CD4-positive, alpha-beta T cell treated with Interleukin-4 for 1 hour (primary cell): ENCODE data around the gene ZNF764.
A peak's percentile ranks its signal among the peaks of the same experiment; 100 is the strongest.
"Not testable (repeated sequence)": the region's sequence is repeated elsewhere in the genome, so short reads cannot be mapped to it uniquely, and the experiment has no call there.

ENCODE experiments used
- DNase-seq, 2 donors: peaks; one replicate each; pipeline ENCODE4 v3.0.0-alpha.2; 2020 to 2022

ZNF764 gene

DNA sequence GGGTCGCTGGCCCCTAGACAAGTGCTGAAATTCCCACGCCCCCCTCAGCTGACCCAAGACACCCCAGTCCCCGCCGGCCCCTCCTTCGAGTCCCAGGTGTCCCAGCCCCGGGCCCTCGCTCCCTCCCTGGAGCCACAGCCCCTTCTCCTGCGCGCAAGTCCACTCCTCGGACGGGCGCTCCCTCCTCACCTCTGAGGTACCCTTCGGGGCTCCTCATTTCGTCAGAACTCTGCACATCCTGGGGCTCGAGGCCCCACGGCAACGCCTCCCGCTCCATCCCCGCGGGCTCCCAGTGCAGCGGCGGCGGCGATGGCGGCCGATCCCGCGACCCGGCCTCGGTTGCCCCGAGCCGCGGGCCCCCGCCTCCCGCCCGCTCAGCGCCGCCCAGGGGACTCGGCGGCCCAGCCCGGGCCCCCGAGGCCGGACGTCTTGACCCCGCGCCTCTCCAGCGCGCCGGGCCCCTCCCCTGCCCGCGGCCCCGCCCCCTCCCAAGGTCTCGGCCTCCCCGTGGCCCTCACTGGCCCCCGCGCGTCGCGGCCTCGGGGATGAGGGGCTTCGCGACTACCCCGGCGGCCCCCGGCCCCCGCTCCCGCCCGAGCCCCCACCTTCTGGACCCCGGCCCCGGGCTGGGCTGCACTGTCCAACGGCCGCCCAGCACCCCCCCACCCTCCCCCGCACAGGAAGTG lies 31.9 kb downstream of the ZNF764 start, which contains the start of gene ZNF768:
Gene ZNF768, minus strand, starts transcription at position 430 of the 686 bp plus-strand sequence. Its CDS starts 153 bp downstream, at position 277.
- peak in 1 of 2 donors; percentile 25 for DNase-seq

DNA sequence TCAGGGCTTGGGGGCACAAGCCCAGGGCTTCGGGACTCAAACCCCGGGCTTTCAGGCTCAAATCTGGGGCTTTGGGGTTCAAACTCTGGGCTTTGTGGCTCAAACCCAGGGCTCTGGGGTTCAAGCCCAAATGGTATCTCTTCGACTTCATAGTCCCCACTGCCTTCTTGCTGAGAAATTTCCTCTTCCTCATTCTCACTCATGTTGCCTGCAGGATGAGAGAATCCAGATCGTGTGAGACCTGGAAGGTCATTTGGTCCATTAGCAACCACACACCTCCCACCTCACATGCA lies 32.4 kb downstream of the ZNF764 start:
- no peak for DNase-seq

DNA sequence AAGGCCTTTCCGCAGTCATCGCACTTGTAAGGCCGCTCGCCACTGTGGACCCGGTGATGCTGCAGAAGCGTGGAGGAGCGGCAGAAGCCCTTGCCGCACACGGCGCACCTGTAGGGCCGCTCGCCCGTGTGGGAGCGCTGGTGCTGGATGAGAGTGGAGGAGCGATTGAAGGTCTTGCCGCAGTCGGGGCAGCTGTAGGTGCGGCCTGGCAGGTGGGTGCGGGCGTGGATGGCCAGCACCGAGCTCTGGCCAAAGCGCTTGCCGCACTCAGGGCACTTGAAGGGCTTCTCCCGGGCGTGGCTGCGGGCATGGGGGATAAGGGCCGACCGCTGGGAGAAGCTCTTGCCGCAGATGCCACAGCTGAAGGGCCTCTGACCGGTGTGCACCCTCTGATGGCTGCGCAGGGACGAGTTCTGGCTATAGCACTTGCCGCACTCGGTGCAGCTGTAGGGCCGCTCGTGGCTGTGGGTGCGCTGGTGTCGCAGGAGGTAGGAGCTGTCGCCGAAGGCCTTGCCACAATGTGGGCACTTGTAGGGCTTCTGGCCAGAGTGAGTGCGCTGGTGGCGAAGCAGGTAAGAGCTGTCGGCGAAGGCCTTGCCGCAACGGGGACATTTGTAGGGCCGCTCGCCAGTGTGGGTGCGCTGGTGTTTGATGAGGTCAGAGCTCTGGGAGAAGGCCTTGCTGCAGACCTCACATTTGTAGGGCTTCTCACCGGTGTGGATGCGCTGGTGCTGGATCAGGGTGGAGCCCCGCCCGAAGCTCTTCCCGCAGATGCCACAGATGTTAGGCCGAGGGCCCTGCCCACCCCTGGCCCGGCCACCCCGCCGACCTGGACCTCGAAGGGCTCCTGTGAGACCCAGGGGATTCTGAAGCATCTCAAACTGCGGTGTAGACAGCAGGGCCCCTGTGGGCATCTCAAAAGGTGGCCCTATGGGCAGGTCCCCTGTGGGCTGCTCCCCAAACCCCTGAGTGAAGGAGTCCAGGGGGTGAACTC lies 33.3 kb downstream of the ZNF764 start:
- DNase-seq, result no peak

DNA sequence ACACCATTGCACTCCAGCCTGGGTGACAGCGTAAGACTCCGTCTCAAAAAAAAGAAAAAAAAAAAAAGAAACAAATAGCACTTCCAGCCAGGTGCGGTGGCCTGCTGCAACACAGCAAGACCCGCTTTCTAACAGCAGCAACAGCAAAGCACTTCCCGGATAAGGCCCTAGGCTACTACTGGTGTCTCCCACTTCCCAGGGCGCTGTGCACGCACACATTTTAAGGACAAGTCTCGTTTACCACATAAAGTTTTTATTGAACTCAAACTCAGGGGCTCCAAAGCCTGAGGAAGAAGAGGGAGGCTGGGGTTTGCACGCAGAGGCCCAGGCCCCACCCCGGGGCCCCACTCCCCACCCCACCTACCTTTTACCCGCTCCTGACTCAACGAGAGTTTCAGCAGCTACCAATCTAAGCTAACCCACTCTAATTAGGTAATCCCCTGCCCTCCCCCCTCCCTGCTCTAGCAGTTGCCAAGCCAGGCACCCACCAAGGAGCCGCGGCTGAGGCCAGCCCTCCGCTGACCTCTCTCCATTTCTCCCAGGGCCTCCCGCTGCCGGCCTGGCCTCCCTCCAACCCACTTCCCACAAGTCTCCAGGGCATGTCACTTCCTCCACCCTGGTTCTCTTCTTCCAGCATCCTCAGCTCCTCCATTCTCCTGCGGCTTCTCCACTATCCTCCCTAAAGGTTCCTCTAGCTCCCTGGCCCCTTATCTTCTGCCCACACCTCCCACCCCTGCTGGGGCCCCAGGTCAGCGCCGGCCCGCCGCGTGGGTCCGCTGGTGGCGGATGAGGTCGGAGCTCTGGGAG lies 34.2 kb downstream of the ZNF764 start:
- DNase-seq, result no peak

DNA sequence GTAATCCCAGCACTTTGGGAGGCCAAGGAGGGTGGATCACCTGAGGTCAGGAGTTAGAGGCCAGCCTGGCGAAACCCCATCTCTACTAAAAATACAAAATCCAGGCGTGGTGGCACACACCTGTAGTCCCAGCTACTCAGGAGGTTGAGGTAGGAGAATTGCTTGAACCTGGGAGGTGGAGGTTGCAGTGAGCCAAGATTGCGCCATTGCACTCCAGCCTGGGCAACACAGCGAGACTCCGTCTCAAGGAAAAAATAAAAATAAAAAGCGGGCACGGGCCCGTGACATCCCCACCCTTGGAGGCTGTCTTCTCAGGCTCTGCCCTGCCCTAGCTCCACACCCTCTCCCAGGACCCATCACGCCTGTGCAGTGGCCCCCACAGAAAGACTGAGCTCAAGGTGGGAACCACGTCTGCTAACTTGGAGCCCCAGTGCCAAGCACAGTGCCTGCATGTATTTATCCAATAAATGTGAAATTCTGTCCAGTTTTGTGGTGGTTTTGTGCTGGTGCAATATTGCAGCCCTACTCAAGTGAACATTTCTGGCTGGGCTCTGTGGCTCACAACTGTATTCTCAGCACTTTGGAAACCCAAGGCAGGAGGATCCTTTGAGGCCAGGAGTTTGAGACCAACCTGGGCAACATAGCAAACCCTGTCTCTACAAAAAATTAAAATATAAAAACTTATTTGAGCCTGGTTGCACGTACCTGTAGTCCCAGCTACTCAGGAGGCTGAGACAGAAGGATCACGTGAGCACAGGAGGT lies 35.3 kb downstream of the ZNF764 start:
- not testable (repeated sequence) for DNase-seq

DNA sequence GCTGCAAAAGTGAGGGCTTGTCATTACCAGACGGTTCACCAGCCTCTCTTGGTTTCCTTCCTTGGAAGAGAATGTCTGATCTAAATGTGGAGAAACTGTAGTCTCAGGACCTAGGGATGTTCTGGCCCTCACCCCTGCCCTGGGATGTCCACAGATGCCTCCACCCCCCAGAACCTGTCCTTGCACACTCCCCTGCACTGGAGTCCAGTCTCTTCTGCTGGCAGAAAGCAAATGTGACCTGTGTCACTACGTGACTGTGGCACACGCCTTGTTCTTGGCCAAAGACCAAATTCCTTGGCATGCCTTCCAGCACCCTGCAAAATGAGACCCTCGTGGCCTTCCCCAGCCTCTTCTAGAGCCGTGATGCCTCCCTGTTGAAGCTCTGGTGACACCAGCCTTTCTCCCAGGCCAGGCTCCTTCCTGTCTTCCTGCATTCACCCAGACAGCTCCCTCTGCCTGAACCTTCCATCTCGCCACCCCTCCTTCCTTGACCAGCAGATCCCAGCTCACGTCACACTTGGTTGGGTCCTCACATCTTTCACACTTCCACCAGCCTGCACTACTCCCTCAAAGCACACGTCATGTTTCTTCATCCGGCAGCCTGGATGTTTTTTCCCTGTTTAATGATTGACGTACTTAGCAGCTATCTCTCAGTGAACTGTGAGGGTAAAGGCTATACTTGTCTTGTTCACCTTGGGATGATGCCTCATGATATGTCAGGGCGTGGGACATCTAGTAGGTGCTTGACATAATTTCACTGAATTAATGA lies 36.1 kb downstream of the ZNF764 start:
- DNase-seq, result no peak

DNA sequence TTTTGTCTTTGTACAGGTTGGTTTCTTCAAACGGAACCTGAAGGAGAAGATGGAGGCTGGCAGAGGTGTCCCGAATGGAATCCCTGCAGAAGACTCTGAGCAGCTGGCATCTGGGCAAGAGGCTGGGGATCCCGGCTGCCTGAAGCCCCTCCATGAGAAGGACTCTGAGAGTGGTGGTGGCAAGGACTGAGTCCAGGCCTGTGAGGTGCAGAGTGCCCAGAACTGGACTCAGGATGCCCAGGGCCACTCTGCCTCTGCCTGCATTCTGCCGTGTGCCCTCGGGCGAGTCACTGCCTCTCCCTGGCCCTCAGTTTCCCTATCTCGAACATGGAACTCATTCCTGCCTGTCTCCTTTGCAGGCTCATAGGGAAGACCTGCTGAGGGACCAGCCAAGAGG lies 36.7 kb downstream of the ZNF764 start:
- DNase-seq, result no peak

DNA sequence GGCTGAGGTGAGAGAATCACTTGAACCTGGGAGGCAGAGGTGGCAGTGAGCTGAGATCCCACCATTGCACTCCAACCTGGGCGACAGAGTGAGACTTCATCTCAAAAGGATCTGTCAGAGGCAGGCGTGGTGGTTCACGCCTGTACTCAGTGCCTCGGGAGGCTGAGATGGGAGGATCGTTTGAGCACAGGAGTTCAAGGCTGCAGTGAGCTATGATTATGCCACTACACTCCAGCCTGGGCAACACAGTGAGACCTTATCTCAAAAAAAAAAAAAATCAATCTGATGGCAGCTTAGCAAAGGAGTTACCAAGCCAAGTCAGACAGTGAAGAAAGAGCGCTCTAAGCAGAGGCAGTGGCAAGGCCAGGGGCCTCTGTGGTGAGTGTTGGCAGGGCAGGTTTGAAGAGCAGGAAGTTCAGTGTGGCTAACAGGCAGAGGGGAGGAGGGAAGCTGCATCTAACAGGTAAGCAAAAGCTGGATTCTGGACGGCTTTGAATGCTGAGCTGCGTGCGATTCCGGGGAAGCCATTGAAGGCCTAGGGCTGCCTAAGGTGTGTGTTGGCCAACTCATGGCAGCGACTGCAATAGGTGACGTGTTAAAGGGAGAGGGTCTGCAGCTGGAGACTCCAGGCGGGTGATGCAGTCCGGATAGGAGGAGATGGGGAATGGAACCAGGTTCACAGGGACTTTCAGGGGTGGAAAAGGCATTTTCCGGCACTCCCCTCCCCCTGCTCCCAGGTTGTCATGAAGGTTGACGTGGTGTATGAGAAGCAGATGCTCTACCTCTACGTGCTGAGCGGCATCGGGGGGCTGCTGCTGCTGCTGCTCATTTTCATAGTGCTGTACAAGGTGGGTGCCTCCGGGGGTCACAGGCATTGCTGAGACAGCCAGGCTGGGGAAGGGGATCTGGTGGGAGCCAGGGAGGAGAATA lies 38.8 kb downstream of the ZNF764 start:
- no peak for DNase-seq

DNA sequence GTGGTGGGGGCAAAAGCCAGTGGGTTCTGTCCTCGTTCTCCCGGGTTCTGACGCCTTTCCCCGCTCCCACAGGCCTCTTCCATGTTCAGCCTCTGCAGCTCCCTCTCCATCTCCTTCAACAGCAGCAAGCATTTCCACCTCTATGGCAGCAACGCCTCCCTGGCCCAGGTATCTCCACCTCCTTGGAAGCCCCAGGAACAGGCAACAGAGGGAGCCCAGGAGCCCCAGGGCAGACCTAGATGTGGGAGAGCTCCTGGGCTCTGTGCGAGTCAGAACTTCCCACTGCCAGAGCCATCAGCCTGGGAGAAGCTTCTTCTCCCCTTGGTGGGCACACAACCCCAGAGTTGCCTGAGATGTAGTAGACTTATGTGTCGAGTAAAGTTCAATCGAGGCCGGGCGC lies 39.6 kb downstream of the ZNF764 start:
- no peak for DNase-seq

DNA sequence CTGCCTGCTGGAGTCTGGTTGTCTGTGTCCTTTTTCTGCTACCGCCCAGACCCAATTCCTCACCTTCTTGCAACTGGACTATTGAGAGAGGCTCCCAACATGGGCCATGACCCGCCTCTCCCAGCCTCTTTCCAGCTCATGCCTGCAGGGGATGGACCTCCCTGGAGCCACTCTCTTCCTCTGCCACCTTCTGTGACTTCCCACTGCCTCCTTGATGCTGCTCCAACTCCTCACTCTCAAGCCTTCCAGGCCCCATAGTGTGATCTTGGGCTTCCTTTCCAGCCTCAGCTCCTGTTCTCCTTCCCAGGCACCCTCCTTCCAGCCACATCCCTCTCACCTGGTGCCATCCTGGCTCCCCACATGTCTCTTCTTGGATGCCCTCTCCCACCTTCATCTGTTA lies 42.9 kb downstream of the ZNF764 start:
- no peak for DNase-seq

DNA sequence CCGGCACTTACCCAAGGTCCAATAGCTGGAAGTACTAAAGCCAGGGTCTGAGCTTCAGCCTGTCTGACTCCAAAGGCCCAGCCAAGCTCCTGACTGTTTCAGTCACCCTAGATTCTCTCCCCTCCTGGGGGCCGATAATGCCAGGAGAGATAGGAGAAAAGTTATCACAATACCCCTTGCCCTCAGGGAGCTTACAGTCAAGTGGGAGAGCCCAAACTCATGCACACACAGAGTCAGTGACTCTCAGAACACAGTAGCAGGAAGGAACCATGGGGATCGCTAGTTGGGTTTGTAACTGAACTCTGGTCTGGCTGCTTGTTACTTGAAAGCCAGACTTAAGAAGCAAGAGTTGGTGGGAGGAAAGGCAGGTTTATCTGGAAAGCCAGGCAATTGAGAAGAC lies 46.7 kb downstream of the ZNF764 start:
- DNase-seq, result no peak

DNA sequence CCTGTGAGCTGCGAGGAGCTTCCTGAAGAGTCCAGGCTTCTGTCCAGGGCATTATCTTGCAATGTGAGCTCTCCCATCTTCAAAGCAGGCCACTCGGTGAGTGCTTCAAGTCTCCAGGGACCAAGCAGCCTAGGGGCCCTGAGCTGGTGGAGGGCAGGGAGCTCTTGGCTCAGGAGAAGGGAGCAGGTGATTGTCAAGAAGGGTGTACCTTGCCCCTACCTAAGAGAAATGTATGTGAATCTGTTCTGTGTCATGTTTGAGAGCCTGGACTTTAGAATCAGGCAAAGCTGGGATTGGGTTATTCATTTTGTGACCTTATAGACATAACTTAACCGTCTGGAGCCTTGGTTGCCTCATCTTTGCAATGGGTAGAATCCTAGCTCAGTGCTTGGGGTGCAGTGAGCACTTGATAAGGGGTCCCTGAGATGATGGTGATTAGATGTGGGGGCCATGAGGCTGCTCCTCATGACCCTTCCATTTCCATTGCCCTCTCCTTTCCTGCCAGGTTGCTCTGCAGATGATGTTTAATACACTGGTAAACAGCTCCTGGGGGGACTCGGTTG lies 47.7 kb downstream of the ZNF764 start:
- no peak for DNase-seq

DNA sequence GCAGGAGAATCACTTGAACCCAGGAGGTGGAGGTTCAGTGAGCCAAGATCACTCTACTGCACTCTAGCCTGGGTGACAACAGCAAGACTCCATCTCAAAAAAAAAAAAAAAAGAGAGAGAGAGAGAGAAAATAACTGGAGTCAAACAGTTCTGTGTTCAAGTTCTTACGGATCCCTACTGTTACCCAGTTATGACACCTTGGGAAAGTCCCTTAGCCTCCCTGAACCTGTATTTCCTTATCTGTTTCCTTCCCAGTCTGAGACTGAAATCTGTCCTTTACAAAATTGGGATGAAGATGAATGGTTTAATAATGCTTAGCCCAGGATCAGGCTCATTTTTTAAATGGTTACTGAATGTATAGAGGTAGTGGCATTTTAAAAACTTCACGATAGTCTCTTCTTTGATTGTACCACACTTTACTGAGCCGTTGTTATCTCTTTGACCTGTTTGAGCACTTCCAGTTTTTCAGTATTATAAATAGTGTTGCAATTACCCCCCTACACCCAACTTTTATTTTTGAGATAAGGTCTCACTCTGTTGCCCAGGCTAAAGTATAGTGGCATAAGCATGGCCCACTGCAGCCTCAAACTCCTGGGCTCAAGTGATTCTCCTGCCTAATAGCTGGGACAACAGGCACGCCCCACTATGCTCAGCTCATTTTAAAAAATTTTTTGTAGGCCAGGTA lies 49.0 kb downstream of the ZNF764 start:
- DNase-seq, result no peak
